CD1c-positive myeloid dendritic cell (primary cell): ENCODE results near the gene STX10.

Source experiments
- DNase-seq: peaks from one replicate; pipeline ENCODE4 v3.0.0-alpha.2; 2016; ENCODE audit errors: extremely low spot score

The STX10 gene

DNA sequence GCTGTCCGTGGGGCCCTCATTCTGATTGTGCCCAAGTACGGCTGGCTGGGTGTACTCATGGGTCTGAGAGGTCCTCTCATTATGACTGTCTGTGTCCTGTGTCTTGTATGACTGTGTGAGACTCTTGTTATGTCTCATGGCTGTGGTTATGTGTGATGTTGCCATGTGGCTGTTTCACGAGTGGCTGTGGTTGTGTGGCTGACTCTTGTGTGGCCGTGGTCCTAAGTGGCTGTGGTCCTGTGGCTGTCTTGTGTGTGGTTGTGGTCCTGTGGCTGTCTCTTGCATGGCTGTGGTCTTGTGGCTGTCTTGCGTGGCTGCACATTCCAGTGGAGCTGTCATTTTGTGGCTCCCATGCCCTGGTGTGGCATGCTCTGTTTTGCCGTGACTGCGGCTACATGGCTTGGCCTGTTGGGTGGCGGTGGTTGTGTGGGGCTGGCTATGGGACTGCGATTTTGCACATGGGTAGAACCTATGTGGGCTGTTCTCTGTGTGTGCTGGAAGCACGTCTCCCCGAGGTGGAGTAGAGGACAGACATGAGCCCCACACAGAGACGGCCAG is 50.1 kb downstream of the STX10 start:
- DNase-seq, result peak; percentile 57

DNA sequence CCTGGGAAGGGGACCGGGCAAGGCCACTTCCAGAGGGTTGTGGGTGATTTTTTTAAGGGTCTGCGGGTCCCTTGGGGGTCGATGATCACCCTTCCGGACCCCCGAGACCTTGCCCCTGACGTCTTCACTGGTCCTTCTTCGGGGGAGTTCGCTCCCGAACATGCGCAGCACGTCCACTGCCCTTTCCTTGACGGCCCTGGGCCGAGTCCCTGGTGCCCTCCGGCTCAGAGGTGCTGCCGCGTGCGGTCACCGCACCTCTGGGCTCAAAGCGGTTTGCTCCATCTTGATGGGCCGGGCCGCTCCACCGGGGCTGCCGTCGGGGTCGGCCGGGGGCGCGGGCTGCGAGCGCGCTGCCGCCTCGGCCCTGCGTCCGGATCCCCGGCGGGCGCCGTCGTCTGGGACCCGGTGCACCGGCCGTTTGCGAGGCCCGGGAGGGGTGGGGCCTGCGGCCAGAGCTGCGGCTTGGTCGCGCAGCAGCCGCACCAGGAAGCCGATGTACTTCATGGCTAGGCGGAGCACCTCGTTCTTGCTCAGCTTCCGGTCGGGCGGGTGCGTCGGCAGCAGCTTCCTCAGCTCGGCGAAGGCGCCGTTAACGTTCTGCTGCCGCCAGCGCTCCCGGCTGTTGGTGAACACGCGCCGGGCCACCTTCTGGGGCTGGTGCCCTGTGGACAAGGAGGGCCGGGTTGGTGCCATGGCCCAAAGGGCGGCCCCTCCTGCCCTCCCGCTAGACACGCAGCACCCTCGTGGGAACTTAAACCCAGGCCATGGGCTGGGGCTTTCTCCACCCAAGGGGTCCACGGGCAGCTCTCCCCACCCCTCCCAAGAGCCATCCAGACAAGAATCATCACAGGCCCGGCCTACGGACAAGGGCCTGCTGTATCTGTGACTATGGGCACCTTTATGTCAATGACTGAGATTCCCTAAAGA is 50.8 kb downstream of the STX10 start:
- DNase-seq, result peak; percentile 91

DNA sequence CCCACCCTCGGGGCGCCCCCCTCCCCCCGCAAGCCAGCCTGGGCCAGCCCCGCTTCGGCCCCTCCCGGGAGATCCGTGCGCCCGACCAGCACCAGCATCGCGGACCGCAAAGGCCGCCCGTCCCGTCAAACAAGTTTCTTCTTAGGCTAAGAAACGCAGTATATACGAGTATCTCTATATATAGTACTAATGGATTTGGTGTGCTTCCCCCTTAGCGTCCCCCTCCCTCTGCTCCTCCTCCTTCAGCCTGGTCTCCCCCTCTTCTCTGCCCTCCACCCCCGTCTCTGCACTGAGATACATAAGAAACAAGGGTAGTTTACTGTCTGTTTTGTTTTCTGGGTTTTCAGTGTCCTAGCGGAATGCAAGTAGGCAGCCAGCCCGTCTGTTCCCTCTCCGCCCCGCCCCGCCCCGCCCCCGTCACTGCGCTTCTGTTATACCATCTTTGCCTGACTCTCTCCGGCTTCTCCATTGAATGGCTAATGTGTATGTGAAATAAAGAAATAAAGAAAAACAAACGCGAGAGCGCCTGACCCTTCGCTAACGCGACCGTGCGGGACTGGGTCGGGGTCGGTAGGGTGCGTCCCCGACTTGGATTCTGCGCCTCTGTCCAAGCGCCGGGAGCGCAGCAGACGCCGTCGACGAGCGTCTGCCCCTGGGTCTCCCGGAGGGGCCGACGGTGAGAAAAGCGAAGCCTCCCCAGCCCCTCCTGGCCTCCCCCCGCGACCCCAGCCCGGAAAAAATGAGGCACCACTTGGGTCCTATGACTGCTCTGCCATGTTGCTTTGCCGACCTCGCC is 51.7 kb downstream of the STX10 start:
- DNase-seq, result peak; percentile 79

DNA sequence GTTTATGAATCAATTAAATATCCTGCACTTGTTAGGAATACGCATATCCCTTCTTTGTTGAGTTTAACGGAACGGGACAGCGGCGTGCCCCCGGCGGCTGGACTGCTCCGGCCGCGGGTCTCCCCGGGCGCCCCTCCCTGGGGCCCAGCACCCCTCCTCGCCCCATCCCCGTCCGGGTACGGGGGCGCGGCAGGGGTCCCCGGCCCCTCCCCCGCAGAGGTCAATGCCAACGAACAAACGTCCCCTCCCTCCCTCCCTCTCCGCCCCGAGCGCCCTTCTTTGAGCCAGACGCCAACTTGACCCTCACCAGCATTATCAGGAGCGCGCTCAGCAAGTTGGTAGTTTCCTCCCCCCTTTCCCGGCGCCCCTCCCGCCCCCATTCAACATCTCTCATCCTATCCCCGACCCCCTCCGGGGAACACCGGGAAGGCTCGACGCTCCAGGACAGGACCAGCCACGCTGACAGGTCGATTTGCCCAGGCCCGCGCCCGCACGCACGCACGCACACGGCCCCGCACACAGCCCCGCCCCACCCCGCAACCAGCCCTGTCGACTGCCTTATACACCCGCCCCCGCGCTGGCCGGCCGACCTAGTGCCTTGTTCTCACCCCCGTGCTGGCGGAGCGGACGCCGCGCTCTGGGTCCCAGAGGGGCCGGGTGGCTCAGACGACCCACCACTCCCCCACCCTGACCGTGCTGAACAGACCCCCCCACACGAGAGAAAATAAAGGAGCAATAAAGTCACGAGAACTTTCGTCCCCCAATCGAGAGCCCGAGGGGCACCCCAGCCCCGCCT is 52.5 kb downstream of the STX10 start:
- DNase-seq, result peak; percentile 64

DNA sequence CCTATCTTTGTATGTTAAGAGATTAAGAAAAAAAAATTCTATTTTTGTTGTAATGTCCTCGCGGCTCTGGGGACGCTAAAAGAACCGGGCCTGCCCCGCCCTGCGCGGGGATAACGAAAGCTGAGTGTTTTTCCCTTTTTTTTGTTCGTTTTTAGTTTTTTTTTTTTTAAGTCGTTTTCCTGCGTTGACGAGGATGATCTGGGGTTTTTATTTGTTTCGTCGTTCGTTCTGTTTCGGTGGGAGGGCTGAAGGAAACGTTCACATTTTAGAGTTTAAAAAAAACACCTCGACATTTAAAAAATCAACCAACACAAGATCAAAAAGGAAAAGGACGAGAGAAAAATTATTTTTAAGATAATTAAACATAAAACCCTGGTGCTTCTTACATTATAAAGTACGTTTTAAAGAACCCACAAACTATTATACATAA is 53.1 kb downstream of the STX10 start:
- DNase-seq, result no peak

DNA sequence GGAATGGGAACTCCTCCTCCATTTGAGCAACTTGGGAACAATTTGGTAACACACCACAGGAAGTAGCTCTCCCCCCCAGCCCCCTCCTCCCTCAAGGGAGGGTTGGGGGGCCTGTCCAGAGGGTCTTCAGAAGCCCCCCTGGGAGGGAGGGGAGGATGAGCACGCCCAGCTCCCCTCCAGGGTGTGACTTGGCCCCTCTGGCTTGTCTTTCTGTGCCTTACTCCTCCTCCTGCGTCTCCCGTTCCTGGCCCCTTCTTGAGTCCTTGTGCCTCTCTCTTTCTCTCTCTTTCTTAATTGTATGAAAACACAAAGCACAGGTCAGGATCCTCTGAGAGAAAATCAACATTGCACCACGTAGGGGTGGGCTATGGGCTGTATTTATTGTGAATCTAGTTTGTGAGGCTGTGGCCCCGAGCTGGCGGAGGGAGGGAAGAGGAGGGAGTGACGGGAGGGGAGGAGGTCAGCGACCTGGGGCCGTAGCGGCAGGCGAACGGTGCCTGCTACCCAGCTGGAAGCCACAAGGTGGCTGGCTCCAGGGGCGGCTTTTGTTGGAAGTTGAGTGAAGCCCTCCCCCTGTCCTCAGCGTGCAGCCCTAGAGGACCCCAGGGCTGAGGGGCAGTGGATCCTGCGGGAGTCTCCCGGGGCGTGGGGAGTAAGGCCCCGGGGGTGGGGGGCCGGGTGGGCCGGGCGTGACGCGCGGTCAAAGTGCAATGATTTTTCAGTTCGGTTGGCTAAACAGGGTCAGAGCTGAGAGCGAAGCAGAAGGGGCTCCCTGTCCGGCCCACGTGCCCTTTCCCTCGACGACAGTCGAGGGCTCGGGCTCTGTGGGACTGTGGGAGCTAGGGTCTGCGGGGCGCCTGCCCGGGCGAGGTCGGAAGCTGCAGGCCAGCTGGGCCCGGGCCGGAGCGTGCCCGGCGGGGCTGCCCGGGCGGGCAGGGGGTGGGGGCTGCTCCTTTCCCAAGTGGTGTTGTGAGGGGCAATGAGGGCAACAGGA is 53.9 kb downstream of the STX10 start:
- no peak for DNase-seq

DNA sequence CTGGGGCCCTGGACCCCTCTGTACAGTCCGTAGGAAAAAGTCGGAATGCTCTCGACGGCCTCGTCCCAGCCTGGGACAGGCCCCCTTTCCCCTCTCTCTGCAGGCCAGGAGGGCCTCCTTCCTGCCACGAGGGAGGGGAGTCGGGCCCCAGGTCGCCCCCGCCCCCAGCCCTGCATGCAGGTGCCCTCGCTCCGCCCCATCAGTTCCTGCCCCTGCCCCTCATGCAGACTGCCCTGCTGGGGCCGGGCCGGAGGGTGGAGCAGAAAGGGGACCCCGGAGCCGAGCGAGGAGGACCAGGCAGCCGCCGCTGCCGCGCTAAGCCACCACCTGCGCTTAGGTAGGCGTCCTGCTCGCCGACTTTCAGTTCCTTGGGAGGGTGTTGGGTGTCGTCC is 54.8 kb downstream of the STX10 start:
- no peak for DNase-seq

DNA sequence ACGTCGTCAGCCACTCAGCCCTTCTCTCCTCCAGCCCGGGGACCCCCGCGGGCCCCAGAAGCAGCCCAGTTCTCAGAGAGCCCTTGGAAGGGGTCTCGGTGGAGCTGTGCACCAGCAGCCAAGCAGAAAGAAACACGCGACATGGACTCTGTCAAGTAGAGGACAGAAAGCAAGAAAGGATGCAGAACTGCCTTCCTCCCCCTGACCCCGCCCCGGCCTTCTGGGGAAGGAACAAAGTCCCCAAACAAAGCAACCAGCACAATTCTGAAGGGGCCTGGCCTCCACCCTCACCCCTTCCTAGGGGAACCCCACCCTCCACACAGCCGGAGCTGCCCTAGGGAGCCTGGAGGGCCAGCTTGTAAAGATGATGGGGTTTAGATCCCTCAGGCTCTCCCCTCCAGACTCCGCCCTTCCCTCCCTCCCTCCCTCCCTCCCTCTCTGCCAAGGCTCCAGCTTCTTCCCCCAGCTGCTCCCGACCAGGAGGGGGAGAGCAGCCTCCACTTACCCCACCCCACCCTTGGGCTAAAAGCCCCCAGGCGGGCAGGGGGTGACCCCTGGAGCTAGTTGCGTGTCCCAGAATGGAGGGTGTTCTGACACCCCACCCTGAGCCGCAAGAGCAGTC is 55.3 kb downstream of the STX10 start:
- peak; percentile 58 for DNase-seq

DNA sequence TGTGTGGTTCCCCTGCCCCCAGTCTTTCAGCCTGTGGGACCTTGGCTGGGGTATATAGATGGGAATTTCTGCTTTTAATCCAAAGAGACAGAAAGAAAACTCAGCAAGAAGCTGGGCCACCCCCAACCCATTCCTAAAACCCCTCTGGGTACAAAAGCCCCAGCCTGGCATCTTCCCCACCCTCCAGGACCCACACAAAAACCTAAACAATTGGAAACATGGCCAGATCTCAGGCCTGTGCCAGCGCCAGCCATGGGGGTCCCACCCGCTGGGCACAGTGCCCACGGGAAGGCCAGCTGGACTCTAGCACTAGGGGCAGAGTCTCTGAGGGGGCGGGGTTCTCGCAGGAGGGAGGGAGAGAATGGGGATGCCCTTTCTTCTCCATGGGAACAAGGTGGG is 56.1 kb downstream of the STX10 start:
- DNase-seq, result no peak
